Breast epithelium (tissue), 4 donors: Measurements from ENCODE around the gene RPS2. TPM values are rescaled to one million over a fixed set of nuclear protein-coding genes. Genes with fewer than 3 reads are reported as not detected.

ENCODE experiments used
- DNase-seq, 2 donors: peaks; one replicate each; pipeline ENCODE4 v3.0.0-alpha.2; 2019; ENCODE audit warnings: low spot score in 2 of 2
- H3K27ac ChIP-seq, 2 donors: fragments of 200-600 bp; sonication (generic) in 1 of 2; one replicate each; pipeline ENCODE4 v1.5.1; 2016 to 2019; ENCODE audit warnings: mild to moderate bottlenecking in 1 of 2
- H3K27me3 ChIP-seq, 2 donors: fragments of 200-600 bp; sonication (generic) in 1 of 2; one replicate each; pipeline versions ENCODE4 v1.5.1 to v1.6.0; 2017 to 2019; ENCODE audit warnings: control low read depth in 1 of 2, mild to moderate bottlenecking in 1 of 2
- H3K36me3 ChIP-seq: fragments of 200-600 bp; one replicate; pipeline ENCODE4 v1.5.1; 2019
- H3K4me1 ChIP-seq, 2 donors: fragments of 200-600 bp; sonication (generic); one replicate each; pipeline ENCODE4 v1.5.1; 2016 to 2019; ENCODE audit warnings: control low read depth in 1 of 2
- H3K4me3 ChIP-seq, 3 donors: fragments of 200-600 bp; sonication (generic); 1 replicate in 2 of 3; 2 replicates in 1 of 3; pipeline ENCODE4 v1.5.1; 2016 to 2019; ENCODE audit warnings: mild to moderate bottlenecking in 3 of 3, moderate library complexity in 2 of 3
- H3K9me3 ChIP-seq, 2 donors: fragments of 200-600 bp; sonication (generic) in 1 of 2; one replicate each; pipeline ENCODE4 v1.5.1; 2016 to 2019; ENCODE audit warnings: control low read depth in 1 of 2
- POLR2A ChIP-seq: fragments of 450-650 bp; IDR thresholded peaks from one replicate; pipeline ENCODE4 v1.6.1; 2016; ENCODE audit warnings: antibody characterized with exemption, mild to moderate bottlenecking, moderate library complexity
- POLR2AphosphoS5 ChIP-seq, 3 donors: sonication (generic); formaldehyde crosslinking; IDR thresholded peaks; one replicate each; pipeline ENCODE4 v1.6.1; 2017; ENCODE audit warnings: antibody characterized with exemption in 3 of 3
- intact Hi-C: fragments of 100-400 bp; cut with DNase I; formaldehyde crosslinking; loops from one replicate; pipeline ENCODE4 v1.15.1; 2023; ENCODE audit warnings: low total_unique reads
- total RNA-seq, 3 donors: library from RNA; depleted of rRNA; stranded (reverse); fragments of >200 nt; gene quantifications; one replicate each; pipeline ENCODE4 v1.1.0, GENCODE V29; 2016
- TF ChIP-seq, protein P1 (sequence below), 3 donors: fragments of 450-650 bp; IDR thresholded peaks; one replicate each; pipeline ENCODE4 v1.5.1; 2016 to 2017; ENCODE audit warnings: antibody characterized with exemption in 3 of 3, mild to moderate bottlenecking in 3 of 3, moderate library complexity in 3 of 3

The RPS2 gene
- total RNA-seq, 3 donors from 2014 or later: 1,340 to 2,607 (median 1,661) TPM

DNA sequence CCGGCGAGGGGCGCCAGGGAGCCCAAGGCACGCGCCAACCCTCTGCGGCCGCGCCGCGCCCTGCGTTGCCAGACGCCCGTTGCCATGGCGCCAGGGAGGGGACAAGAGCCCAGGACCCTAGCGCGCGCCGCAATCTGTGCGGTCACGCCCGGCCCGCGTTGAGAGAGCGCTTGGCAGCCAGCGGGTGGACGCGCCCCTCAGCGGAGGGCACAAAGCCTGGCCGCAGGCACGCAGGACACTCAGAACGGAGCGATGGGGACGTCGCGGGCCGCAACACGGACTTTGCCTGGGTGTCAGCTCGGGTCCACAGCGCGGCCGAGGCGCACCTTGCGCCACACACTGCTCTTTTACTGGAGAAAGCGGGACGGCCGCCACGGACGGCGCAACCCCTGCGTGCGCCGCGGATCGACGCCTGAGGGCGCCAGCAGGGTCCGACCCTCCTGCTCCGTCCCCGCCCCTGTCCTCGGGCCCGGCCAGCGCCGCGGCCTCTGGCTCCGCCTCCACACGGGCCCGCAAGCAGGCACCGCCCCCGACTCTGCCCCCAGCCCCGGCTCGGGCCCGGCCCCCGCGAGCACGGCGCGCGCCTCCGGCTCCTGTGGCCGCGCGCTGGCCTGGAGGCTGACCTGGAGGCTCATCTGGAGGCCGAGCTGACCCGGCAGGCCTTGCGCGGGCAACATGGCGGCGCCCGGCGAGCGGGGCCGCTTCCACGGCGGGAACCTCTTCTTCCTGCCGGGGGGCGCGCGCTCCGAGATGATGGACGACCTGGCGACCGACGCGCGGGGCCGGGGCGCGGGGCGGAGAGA lies 19.1 kb upstream of the RPS2 start, which contains the start of gene GFER:
Gene GFER, plus strand, starts transcription at position 650 of the 803 bp plus-strand sequence. Its CDS starts 26 bp downstream, at position 676.
- TF ChIP-seq POLR2A: no peak
- TF ChIP-seq, protein P1, sequence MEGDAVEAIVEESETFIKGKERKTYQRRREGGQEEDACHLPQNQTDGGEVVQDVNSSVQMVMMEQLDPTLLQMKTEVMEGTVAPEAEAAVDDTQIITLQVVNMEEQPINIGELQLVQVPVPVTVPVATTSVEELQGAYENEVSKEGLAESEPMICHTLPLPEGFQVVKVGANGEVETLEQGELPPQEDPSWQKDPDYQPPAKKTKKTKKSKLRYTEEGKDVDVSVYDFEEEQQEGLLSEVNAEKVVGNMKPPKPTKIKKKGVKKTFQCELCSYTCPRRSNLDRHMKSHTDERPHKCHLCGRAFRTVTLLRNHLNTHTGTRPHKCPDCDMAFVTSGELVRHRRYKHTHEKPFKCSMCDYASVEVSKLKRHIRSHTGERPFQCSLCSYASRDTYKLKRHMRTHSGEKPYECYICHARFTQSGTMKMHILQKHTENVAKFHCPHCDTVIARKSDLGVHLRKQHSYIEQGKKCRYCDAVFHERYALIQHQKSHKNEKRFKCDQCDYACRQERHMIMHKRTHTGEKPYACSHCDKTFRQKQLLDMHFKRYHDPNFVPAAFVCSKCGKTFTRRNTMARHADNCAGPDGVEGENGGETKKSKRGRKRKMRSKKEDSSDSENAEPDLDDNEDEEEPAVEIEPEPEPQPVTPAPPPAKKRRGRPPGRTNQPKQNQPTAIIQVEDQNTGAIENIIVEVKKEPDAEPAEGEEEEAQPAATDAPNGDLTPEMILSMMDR (IDR thresholded peaks at IDR 0.05): no peak
- TF ChIP-seq POLR2AphosphoS5 (IDR thresholded peaks at IDR 0.05): peak in 2 of 3 donors; percentile 33 to 34
- peak within 1 kb of the TSS; percentile 70 to 79 for H3K27ac ChIP-seq
- H3K4me3 ChIP-seq: peak within 1 kb of the TSS; percentile 72 to 99 (median 85)
- intact Hi-C loops: no loop called here
- H3K4me1 ChIP-seq: peaks cover 8 to 14% of the 10 kb centered on the region in 2 donors
- DNase-seq: peak in 1 of 2 donors; percentile 52
- no peaks in the 10 kb centered on the region for H3K36me3 ChIP-seq
- H3K27me3 ChIP-seq: peaks cover 0 to 18% of the 10 kb centered on the region in 2 donors
- H3K9me3 ChIP-seq: no peaks in the 10 kb centered on the region

DNA sequence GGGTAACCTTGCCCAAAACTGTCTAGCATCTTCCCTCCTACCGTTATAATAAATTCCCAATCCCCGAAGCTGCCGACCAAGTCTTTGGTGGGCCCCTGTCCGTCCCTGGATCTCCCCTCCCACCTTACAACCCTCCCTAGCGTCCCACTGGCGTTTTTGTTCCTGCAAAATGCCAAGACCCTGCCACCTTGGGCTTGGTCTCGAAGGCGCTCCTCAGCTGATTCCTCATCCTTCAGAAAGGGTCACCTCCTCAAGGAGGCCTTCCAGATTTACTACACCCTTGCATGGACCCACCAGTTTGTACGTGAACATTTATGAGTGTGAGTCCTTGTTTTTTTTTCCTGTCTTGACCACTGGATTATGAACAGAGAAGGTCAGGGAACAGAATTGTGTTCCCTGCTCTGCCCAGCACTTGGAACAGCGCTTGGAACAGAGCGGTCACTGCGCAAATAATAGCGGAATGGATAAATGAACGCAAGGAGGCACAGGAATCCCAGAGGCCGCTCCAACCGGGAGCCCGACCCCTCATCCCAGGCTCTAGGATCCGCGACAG lies 18.4 kb upstream of the RPS2 start:
- H3K36me3 ChIP-seq: peaks cover 4% of the 10 kb centered on the region
- DNase-seq: no peak
- peak overlapping the region; percentile 70 to 79 for H3K27ac ChIP-seq
- no peaks in the 10 kb centered on the region for H3K9me3 ChIP-seq
- peaks cover 0 to 14% of the 10 kb centered on the region in 2 donors for H3K27me3 ChIP-seq
- peak overlapping the region; percentile 72 to 99 (median 85) for H3K4me3 ChIP-seq
- TF ChIP-seq, protein P1 (IDR thresholded peaks at IDR 0.05): no peak
- TF ChIP-seq POLR2A (no peak), POLR2AphosphoS5 (IDR thresholded peaks at IDR 0.05) (no peak)
- peaks cover 8 to 14% of the 10 kb centered on the region in 2 donors for H3K4me1 ChIP-seq
- intact Hi-C loops: no loop called here

DNA sequence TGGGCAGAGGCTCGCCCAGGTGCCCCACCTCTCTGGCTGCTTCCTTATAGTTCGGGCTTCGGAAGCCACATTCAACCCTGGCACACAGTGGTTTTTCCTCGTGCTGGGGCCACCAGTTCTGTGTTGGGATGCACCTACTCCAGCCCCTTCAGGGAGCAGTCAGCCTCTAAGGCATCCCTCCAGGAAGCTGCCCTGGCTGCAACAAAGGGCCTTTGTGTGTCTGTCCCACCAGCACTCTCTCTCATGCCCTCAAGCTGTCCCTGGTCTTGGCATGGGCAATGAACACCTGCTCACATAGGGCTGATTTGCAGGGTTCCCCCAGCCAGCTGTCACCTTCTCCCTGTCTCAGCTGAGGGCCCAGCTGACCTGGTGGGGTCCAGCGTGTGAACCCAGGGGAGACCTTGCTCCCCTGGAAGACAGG lies 17.4 kb upstream of the RPS2 start:
- no peak overlapping the region for H3K4me3 ChIP-seq
- peaks cover 0 to 14% of the 10 kb centered on the region in 2 donors for H3K27me3 ChIP-seq
- peak in 1 of 2 donors; percentile 78 for DNase-seq
- H3K9me3 ChIP-seq: no peaks in the 10 kb centered on the region
- no peak for TF ChIP-seq POLR2AphosphoS5 (IDR thresholded peaks at IDR 0.05)
- no peak for TF ChIP-seq POLR2A
- TF ChIP-seq, protein P1 (IDR thresholded peaks at IDR 0.05): no peak
- peaks cover 6% of the 10 kb centered on the region for H3K36me3 ChIP-seq
- intact Hi-C loops: no loop called here
- H3K4me1 ChIP-seq: peaks cover 8 to 14% of the 10 kb centered on the region in 2 donors
- H3K27ac ChIP-seq: peak overlapping the region in 1 of 2 donors; percentile 42

DNA sequence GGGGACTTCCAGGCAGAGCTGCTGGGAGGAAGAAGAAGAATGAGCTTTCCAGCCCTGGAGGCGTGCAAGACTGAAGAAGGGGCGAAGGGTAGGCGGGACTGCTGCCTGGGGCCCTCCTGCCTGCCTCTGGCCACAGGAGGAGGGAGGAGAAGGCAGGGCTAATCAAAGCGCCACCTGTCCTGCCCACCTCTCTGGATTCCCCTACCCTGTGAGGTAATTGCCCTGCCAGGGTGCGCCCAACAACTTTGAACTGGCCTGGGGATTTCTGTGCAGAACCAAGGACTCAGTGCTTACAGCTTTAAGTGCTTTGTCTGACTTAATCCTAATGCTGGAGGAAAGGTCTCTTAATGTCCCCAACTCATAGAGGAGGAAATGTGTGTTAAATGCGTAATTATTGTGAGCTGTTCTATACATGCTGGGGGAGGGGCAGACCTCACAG lies 16.8 kb upstream of the RPS2 start, which contains the start of gene NOXO1:
Gene NOXO1, minus strand, starts transcription at position 72 of the 439 bp plus-strand sequence. CDS start 290 bp downstream, outside the sequence.
- DNase-seq: no peak
- TF ChIP-seq, protein P1 (IDR thresholded peaks at IDR 0.05): no peak
- TF ChIP-seq POLR2A: no peak
- no peak for TF ChIP-seq POLR2AphosphoS5 (IDR thresholded peaks at IDR 0.05)
- peaks cover 0 to 14% of the 10 kb centered on the region in 2 donors for H3K27me3 ChIP-seq
- peaks cover 8 to 14% of the 10 kb centered on the region in 2 donors for H3K4me1 ChIP-seq
- peaks cover 6% of the 10 kb centered on the region for H3K36me3 ChIP-seq
- H3K27ac ChIP-seq: peak within 1 kb of the TSS in 1 of 2 donors; percentile 42
- intact Hi-C loops: no loop called here
- no peaks in the 10 kb centered on the region for H3K9me3 ChIP-seq
- H3K4me3 ChIP-seq: peak within 1 kb of the TSS in 1 of 3 donors; percentile 60

DNA sequence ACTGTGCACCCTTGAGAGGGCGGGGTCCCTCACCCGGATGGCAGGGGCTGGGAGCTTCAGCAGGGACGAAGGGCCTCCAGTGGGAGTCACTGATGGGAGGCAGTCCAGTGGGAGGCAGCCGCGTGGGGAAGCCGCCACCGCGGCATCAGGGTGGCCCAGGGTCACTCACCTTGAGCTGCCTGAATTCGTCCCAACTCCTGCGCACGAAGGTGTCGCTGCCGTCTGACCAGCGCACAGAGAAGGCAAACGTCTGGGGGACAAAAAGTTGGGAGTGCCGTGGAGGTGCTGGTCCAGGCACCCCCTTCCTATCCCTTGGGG lies 16.1 kb upstream of the RPS2 start:
- intact Hi-C loops: no loop called here
- peaks cover 6% of the 10 kb centered on the region for H3K36me3 ChIP-seq
- peaks cover 8 to 14% of the 10 kb centered on the region in 2 donors for H3K4me1 ChIP-seq
- no peak overlapping the region for H3K27ac ChIP-seq
- no peak for TF ChIP-seq POLR2AphosphoS5 (IDR thresholded peaks at IDR 0.05)
- TF ChIP-seq, protein P1 (IDR thresholded peaks at IDR 0.05): no peak
- no peak for TF ChIP-seq POLR2A
- H3K9me3 ChIP-seq: no peaks in the 10 kb centered on the region
- no peak for DNase-seq
- no peak overlapping the region for H3K4me3 ChIP-seq
- peaks cover 0 to 14% of the 10 kb centered on the region in 2 donors for H3K27me3 ChIP-seq
